GM12878 (cell line): Measurements from ENCODE around the gene PTPRH. TPM values are rescaled to one million over a fixed set of nuclear protein-coding genes. Genes with fewer than 3 reads are reported as not detected.

Experiments used
- ATAC-seq: fragments of 200-7000 bp; cut with Tn5 transposase; 3 replicates; pipeline ENCODE4 v1.9.1; 2020; ENCODE audit warnings: mild to moderate bottlenecking, moderate library complexity
- BruUV-seq: library from RNA; stranded (reverse); fragments of 400-500 nt; replicated peaks from 2 replicates; lab custom pipeline; 2021; lab: Mats Ljungman, UMichigan
- CTCF ChIA-PET: fragments of 300-600 bp; sonication (Branson Sonifier 250); formaldehyde crosslinking; extraction: SDS; loops from one replicate; lab custom pipeline; 2021; ENCODE audit warnings: inconsistent platforms; lab: Yijun Ruan, JAX
- POLR2A ChIA-PET: fragments of 350-600 bp; formaldehyde crosslinking; extraction: SDS; loops from one replicate; lab custom pipeline; 2021; ENCODE audit warnings: inconsistent platforms; lab: Charles Lee
- RAD21 ChIA-PET: fragments of 300-600 bp; sonication (Branson Sonifier 250); formaldehyde crosslinking; loops from one replicate; lab custom pipeline; 2023; ENCODE audit warnings: antibody characterized with exemption; ENCODE audit not compliant: unreplicated experiment; lab: Charles Lee
- SMC1A ChIA-PET: fragments of 300-600 bp; sonication (Branson Sonifier 250); formaldehyde crosslinking; loops from one replicate; lab custom pipeline; 2023; ENCODE audit not compliant: unreplicated experiment, uncharacterized antibody; lab: Charles Lee
- DNase-seq: peaks from one replicate; pipeline ENCODE4 v3.0.0-alpha.2; 2011; ENCODE audit warnings: low read depth, low spot score
- FAIRE-seq: peaks from 3 replicates; lab custom pipeline; 2011; peaks lifted over from hg19 to GRCh38; lab: Jason Lieb, UNC
- H2AFZ ChIP-seq: 2 replicates; pipeline ENCODE4 v1.6.0; 2011; ENCODE audit warnings: low read depth, low read length, control low read depth; ENCODE audit not compliant: control insufficient read depth
- H3K27ac ChIP-seq: 2 replicates; pipeline ENCODE4 v1.5.1; 2011; ENCODE audit warnings: control low read depth; ENCODE audit not compliant: control insufficient read depth, insufficient read depth
- H3K27me3 ChIP-seq, 2 experiments: replicated peaks in 1 of 2; 2 replicates each; pipeline versions ENCODE4 v1.6.0 to v1.6.1; 2011; ENCODE audit warnings: low read length in 1 of 2; ENCODE audit not compliant: control insufficient read depth in 2 of 2, insufficient read depth in 2 of 2
- H3K36me3 ChIP-seq, 2 experiments: 2 replicates each; pipeline ENCODE4 v1.5.1; 2011; ENCODE audit warnings: low read length in 1 of 2; ENCODE audit not compliant: control insufficient read depth in 2 of 2, insufficient read depth in 2 of 2
- H3K4me1 ChIP-seq: 2 replicates; pipeline ENCODE4 v1.6.1; 2011; ENCODE audit warnings: mild to moderate bottlenecking, low read length, moderate library complexity, mixed read lengths; ENCODE audit not compliant: control insufficient read depth, insufficient read depth
- H3K4me2 ChIP-seq: 2 replicates; pipeline ENCODE4 v1.6.0; 2011; ENCODE audit warnings: control low read depth; ENCODE audit not compliant: control insufficient read depth, insufficient read depth
- H3K4me3 ChIP-seq: fragments of 200-600 bp; sonication (generic); 2 replicates; pipeline ENCODE4 v1.5.1; 2016
- H3K79me2 ChIP-seq: 2 replicates; pipeline ENCODE4 v1.6.0; 2011; ENCODE audit warnings: low read length; ENCODE audit not compliant: control insufficient read depth, insufficient read depth
- H3K9ac ChIP-seq: 2 replicates; pipeline ENCODE4 v1.8.0; 2011; ENCODE audit warnings: low read length, control low read depth, mixed read lengths; ENCODE audit not compliant: control insufficient read depth, insufficient read depth
- H3K9me3 ChIP-seq: replicated peaks from 3 replicates; pipeline ENCODE4 v1.5.1; 2011; ENCODE audit warnings: mild to moderate bottlenecking, low read length; ENCODE audit not compliant: control insufficient read depth, insufficient read depth
- H4K20me1 ChIP-seq: 2 replicates; pipeline ENCODE4 v1.6.0; 2011; ENCODE audit not compliant: control insufficient read depth, insufficient read depth
- ASH2L ChIP-seq: fragments of 300-600, 200-600 bp; sonication (generic); IDR thresholded peaks from 2 replicates; pipeline ENCODE4 v1.6.1; 2017; ENCODE audit warnings: low read depth, mild to moderate bottlenecking, borderline replicate concordance
- BCL11A ChIP-seq: IDR thresholded peaks from 2 replicates; pipeline ENCODE4 v1.6.1; 2011; ENCODE audit warnings: low read depth, low read length
- CBFB ChIP-seq: IDR thresholded peaks from 2 replicates; pipeline ENCODE4 v1.6.1; 2016; ENCODE audit warnings: antibody characterized with exemption, low read depth
- EZH2 ChIP-seq: IDR thresholded peaks from 2 replicates; pipeline ENCODE4 v1.6.1; 2012; ENCODE audit warnings: low read depth, mild to moderate bottlenecking, control low read depth, inconsistent platforms, low read length, borderline replicate concordance; ENCODE audit not compliant: control insufficient read depth
- FOS ChIP-seq: IDR thresholded peaks from 3 replicates; pipeline ENCODE4 v1.6.1; 2011; ENCODE audit warnings: borderline replicate concordance; ENCODE audit not compliant: insufficient read length; ENCODE audit errors: extremely low read depth
- GATAD2B ChIP-seq: fragments of 450-650 bp; conservative IDR thresholded peaks from 2 replicates; pipeline ENCODE4 v1.6.1; 2017; ENCODE audit warnings: low read depth, mild to moderate bottlenecking, moderate library complexity
- HDAC6 ChIP-seq: fragments of 200-600 bp; sonication (generic); IDR thresholded peaks from one replicate; pipeline ENCODE4 v1.8.0; 2017; ENCODE audit warnings: antibody characterized with exemption; ENCODE audit not compliant: unreplicated experiment
- IRF4 ChIP-seq: IDR thresholded peaks from 2 replicates; pipeline ENCODE4 v1.6.1; 2011; ENCODE audit warnings: low read depth, low read length
- PAX5 ChIP-seq: IDR thresholded peaks from 2 replicates; pipeline ENCODE4 v1.6.1; 2011; ENCODE audit warnings: low read depth, low read length, borderline replicate concordance
- POLR2AphosphoS2 ChIP-seq: IDR thresholded peaks from 2 replicates; pipeline ENCODE4 v1.6.1; 2011; ENCODE audit warnings: low read depth, mild to moderate bottlenecking, low read length, improper control_type of control experiment, moderate library complexity
- POU2F2 ChIP-seq: IDR thresholded peaks from 3 replicates; pipeline ENCODE4 v1.6.1; 2011; ENCODE audit warnings: low read depth, mild to moderate bottlenecking, low read length, borderline replicate concordance
- RB1 ChIP-seq: fragments of 450-650 bp; formaldehyde crosslinking; IDR thresholded peaks from 2 replicates; pipeline ENCODE4 v1.6.1; 2017; ENCODE audit warnings: mild to moderate bottlenecking, borderline replicate concordance
- YBX1 ChIP-seq: fragments of 450-650 bp; IDR thresholded peaks from 2 replicates; pipeline ENCODE4 v1.6.1; 2016; ENCODE audit warnings: antibody characterized with exemption
- ZNF207 ChIP-seq: fragments of 450-650 bp; IDR thresholded peaks from 2 replicates; pipeline ENCODE4 v1.6.1; 2014; ENCODE audit warnings: antibody characterized with exemption, mild to moderate bottlenecking, borderline replicate concordance
- ZZZ3 ChIP-seq: IDR thresholded peaks from 2 replicates; pipeline ENCODE4 v1.6.1; 2011; ENCODE audit warnings: low read depth; ENCODE audit not compliant: control insufficient read depth, insufficient read length
- WGBS: methylation state at CpG from one replicate; pipeline ENCODE4 v1.1.6; 2016; ENCODE audit warnings: low lambda C conversion rate; ENCODE audit not compliant: insufficient replicate concordance, insufficient coverage; ENCODE audit errors: missing lambda C conversion rate; 5-methylcytosine and 5-hydroxymethylcytosine counted together
- in situ Hi-C: fragments of 300-500 bp; cut with MboI; formaldehyde crosslinking; loops from 9 replicates; pipeline ENCODE4 v1.14.3; 2018; ENCODE audit warnings: mixed read lengths
- intact Hi-C: fragments of 100-400 bp; cut with micrococcal nuclease; formaldehyde crosslinking; loops from one replicate; pipeline ENCODE4 v1.14.2; 2022; ENCODE audit not compliant: unreplicated experiment
- polyA plus RNA-seq, 11 experiments: library from polyadenylated mRNA; depleted of rRNA in 4 of 11; unstranded in 6 of 11; stranded (reverse) in 5 of 11; fragments of >200 nt; fragmentation: Nextera tagmentation in 4 of 11; fragmentation: Illumina TruSeq in 1 of 11; extraction: Ambion mirVana in 4 of 11; extraction: Trizol in 1 of 11; gene quantifications; 1 replicate in 1 of 11; 2 replicates in 10 of 11; pipeline versions ENCODE4 v1.2.1 to v1.2.3, GENCODE V29; 2011 to 2016; ENCODE audit warnings: inconsistent platforms in 2 of 11, missing spikeins in 2 of 11, low read depth in 1 of 11
- total RNA-seq, 4 experiments: library from RNA; depleted of rRNA in 3 of 4; stranded (reverse); fragments of >200 nt in 3 of 4; fragmentation: Illumina TruSeq in 1 of 4; extraction: Trizol in 1 of 4; gene quantifications; 2 replicates each; pipeline versions ENCODE4 v1.2.1 to v1.2.3, GENCODE V29; 2013 to 2021
- TF ChIP-seq, protein P1 (sequence below): fragments of 450-650 bp; IDR thresholded peaks from 2 replicates; pipeline ENCODE4 v1.6.1; 2018; ENCODE audit warnings: mild to moderate bottlenecking, low read depth, moderate library complexity; ENCODE audit not compliant: partially characterized antibody
- TF ChIP-seq, protein P2 (sequence below): fragments of 450-650 bp; IDR thresholded peaks from 2 replicates; pipeline ENCODE4 v1.6.1; 2017; ENCODE audit warnings: mild to moderate bottlenecking, moderate library complexity

Gene PTPRH
- total and polyA plus RNA-seq, 10 of the 15 experiments (the other 5 are each of a cell fraction or from before 2014, with no cell fraction given) = 0.08 TPM; not detected in 9

DNA sequence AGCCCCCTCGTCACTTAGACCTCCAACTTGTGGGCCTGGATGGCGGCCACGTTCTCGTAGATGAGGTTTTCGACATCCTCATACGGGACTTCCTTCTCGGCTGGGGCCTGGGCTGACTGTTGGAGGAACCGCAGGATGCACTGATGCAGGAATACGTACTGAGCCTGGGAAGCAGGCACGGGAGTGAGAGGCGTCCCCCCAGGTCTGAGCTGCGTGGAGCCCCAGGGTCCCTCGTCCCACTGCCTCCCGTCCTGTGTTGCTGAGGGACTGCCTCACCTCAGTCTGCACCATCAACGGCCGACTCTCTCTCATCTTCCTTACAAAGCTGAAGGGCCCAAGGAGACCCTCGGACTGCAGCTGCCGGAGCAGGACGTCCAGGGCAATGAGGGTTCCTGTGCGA, 27.6 kb downstream of the PTPRH start:
- H3K27me3 ChIP-seq = no peaks in the 10 kb centered on the region; a peak in 1 of 4 replicates
- H3K9me3 ChIP-seq = no peaks in the 10 kb centered on the region
- no peak overlapping the region for H3K27ac ChIP-seq
- H3K9ac ChIP-seq = no peak overlapping the region
- BruUV-seq = no TSS peak
- no peaks in the 10 kb centered on the region for H3K36me3 ChIP-seq
- H4K20me1 ChIP-seq = no peaks in the 10 kb centered on the region
- POLR2A ChIA-PET = no interaction called here
- intact Hi-C loops = no loop called here
- DNase-seq (no peak), FAIRE-seq (no peak)
- 44% methylated on average over 20 of the region's 20 CpGs for WGBS
- H3K4me3 ChIP-seq = no peak overlapping the region
- H3K4me1 ChIP-seq = peaks cover 12% of the 10 kb centered on the region
- TF ChIP-seq GATAD2B = no peak
- no peak for TF ChIP-seq RB1
- TF ChIP-seq ZNF207 = no peak
- TF ChIP-seq YBX1 = no peak
- TF ChIP-seq ZZZ3 = no peak
- TF ChIP-seq, protein P1, sequence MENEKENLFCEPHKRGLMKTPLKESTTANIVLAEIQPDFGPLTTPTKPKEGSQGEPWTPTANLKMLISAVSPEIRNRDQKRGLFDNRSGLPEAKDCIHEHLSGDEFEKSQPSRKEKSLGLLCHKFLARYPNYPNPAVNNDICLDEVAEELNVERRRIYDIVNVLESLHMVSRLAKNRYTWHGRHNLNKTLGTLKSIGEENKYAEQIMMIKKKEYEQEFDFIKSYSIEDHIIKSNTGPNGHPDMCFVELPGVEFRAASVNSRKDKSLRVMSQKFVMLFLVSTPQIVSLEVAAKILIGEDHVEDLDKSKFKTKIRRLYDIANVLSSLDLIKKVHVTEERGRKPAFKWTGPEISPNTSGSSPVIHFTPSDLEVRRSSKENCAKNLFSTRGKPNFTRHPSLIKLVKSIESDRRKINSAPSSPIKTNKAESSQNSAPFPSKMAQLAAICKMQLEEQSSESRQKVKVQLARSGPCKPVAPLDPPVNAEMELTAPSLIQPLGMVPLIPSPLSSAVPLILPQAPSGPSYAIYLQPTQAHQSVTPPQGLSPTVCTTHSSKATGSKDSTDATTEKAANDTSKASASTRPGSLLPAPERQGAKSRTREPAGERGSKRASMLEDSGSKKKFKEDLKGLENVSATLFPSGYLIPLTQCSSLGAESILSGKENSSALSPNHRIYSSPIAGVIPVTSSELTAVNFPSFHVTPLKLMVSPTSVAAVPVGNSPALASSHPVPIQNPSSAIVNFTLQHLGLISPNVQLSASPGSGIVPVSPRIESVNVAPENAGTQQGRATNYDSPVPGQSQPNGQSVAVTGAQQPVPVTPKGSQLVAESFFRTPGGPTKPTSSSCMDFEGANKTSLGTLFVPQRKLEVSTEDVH = no peak
- TF ChIP-seq IRF4 = no peak
- TF ChIP-seq FOS = no peak
- no peak for TF ChIP-seq PAX5
- TF ChIP-seq CBFB = no peak
- TF ChIP-seq EZH2 = no peak
- TF ChIP-seq BCL11A = no peak
- TF ChIP-seq POU2F2 = no peak
- TF ChIP-seq POLR2AphosphoS2 = no peak
- TF ChIP-seq ASH2L = no peak
- TF ChIP-seq HDAC6 = no peak
- TF ChIP-seq, protein P2, sequence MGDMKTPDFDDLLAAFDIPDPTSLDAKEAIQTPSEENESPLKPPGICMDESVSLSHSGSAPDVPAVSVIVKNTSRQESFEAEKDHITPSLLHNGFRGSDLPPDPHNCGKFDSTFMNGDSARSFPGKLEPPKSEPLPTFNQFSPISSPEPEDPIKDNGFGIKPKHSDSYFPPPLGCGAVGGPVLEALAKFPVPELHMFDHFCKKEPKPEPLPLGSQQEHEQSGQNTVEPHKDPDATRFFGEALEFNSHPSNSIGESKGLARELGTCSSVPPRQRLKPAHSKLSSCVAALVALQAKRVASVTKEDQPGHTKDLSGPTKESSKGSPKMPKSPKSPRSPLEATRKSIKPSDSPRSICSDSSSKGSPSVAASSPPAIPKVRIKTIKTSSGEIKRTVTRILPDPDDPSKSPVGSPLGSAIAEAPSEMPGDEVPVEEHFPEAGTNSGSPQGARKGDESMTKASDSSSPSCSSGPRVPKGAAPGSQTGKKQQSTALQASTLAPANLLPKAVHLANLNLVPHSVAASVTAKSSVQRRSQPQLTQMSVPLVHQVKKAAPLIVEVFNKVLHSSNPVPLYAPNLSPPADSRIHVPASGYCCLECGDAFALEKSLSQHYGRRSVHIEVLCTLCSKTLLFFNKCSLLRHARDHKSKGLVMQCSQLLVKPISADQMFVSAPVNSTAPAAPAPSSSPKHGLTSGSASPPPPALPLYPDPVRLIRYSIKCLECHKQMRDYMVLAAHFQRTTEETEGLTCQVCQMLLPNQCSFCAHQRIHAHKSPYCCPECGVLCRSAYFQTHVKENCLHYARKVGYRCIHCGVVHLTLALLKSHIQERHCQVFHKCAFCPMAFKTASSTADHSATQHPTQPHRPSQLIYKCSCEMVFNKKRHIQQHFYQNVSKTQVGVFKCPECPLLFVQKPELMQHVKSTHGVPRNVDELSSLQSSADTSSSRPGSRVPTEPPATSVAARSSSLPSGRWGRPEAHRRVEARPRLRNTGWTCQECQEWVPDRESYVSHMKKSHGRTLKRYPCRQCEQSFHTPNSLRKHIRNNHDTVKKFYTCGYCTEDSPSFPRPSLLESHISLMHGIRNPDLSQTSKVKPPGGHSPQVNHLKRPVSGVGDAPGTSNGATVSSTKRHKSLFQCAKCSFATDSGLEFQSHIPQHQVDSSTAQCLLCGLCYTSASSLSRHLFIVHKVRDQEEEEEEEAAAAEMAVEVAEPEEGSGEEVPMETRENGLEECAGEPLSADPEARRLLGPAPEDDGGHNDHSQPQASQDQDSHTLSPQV = no peak
- TF ChIP-seq, all 136 proteins: peak for 0
- Histone ChIP-seq H3K79me2 (no peaks in the 10 kb centered on the region), H2AFZ (no peak overlapping the region), H3K4me2 (no peak overlapping the region)
- ChIA-PET CTCF (no interaction called here), SMC1A (no interaction called here), RAD21 (no interaction called here)
- in situ Hi-C loops = no loop called here
- ATAC-seq = no peak
